Suprapubic skin (tissue), 4 donors: ENCODE measurements around the gene TECTA. TPM values are rescaled to one million over a fixed set of nuclear protein-coding genes. Genes with fewer than 3 reads are reported as not detected.
"Not testable (repeated sequence)": the region's sequence is repeated elsewhere in the genome, so short reads cannot be mapped to it uniquely, and the experiment has no call there.

Experiments used
- DNase-seq, 2 donors: peaks; one replicate each; pipeline ENCODE4 v3.0.0-alpha.2; 2019; ENCODE audit warnings: low spot score in 2 of 2
- H3K27ac ChIP-seq: fragments of 200-600 bp; sonication (generic); one replicate; pipeline ENCODE4 v1.5.1; 2019
- H3K27me3 ChIP-seq: fragments of 200-600 bp; sonication (generic); one replicate; pipeline ENCODE4 v1.5.1; 2019
- H3K36me3 ChIP-seq: fragments of 200-600 bp; sonication (generic); one replicate; pipeline ENCODE4 v1.5.1; 2019
- H3K4me1 ChIP-seq: fragments of 200-600 bp; sonication (generic); one replicate; pipeline ENCODE4 v1.5.1; 2019
- H3K4me3 ChIP-seq: fragments of 200-600 bp; sonication (generic); one replicate; pipeline ENCODE4 v1.5.1; 2019; ENCODE audit warnings: mild to moderate bottlenecking
- H3K9me3 ChIP-seq: fragments of 200-600 bp; sonication (generic); one replicate; pipeline ENCODE4 v1.5.1; 2019
- EP300 ChIP-seq: sonication (generic); formaldehyde crosslinking; IDR thresholded peaks from one replicate; pipeline ENCODE4 v1.6.1; 2017; ENCODE audit warnings: antibody characterized with exemption
- POLR2A ChIP-seq, 2 donors: fragments of 450-650 bp; IDR thresholded peaks; one replicate each; pipeline ENCODE4 v1.6.1; 2017; ENCODE audit warnings: antibody characterized with exemption in 2 of 2, mild to moderate bottlenecking in 2 of 2, moderate library complexity in 2 of 2
- POLR2AphosphoS5 ChIP-seq, 3 donors: sonication (generic); formaldehyde crosslinking; IDR thresholded peaks; one replicate each; pipeline ENCODE4 v1.6.1; 2017; ENCODE audit warnings: antibody characterized with exemption in 3 of 3
- WGBS: methylation state at CpG from one replicate; pipeline ENCODE4 v1.1.5; 2018; 5-methylcytosine and 5-hydroxymethylcytosine counted together
- total RNA-seq, 4 donors: library from RNA; depleted of rRNA; stranded (reverse); fragments of >200 nt; gene quantifications; one replicate each; pipeline ENCODE4 v1.1.0, GENCODE V29; 2016
- TF ChIP-seq, protein P1 (sequence below), 2 donors: fragments of 200-600 bp in 1 of 2; fragments of 450-650 bp in 1 of 2; sonication (generic) in 1 of 2; IDR thresholded peaks; one replicate each; pipeline ENCODE4 v1.5.1; 2016 to 2019; ENCODE audit warnings: antibody characterized with exemption in 2 of 2, mild to moderate bottlenecking in 1 of 2, moderate library complexity in 1 of 2

The TECTA gene
- total RNA-seq, 4 donors from 2014 or later = 0.19 to 1.4 (median 0.62) TPM

DNA sequence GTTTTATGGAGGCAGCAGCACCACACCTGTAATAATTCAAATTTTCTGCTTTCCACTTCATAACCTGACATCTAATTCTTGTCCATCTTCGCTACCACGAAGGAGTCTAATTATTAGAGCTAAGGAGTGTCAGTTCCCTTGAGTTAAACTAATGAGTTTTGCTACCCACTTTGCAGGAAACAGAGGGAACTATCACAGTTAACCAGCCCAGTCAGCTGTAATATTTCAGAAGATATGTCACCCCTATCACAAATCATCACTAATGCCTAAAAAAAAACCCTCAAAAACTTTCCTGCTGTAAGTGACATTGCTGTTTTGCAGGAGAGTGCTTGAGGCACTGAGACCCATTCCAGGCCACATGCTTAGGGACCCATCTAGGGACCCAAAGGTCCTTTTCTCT lies 8.4 kb downstream of the TECTA start:
- Histone ChIP-seq H3K4me1 (peaks cover 13% of the 10 kb centered on the region), H3K27me3 (no peaks in the 10 kb centered on the region), H3K27ac (no peak overlapping the region), H3K9me3 (no peaks in the 10 kb centered on the region), H3K4me3 (no peak overlapping the region), H3K36me3 (no peaks in the 10 kb centered on the region)
- TF ChIP-seq, protein P1, sequence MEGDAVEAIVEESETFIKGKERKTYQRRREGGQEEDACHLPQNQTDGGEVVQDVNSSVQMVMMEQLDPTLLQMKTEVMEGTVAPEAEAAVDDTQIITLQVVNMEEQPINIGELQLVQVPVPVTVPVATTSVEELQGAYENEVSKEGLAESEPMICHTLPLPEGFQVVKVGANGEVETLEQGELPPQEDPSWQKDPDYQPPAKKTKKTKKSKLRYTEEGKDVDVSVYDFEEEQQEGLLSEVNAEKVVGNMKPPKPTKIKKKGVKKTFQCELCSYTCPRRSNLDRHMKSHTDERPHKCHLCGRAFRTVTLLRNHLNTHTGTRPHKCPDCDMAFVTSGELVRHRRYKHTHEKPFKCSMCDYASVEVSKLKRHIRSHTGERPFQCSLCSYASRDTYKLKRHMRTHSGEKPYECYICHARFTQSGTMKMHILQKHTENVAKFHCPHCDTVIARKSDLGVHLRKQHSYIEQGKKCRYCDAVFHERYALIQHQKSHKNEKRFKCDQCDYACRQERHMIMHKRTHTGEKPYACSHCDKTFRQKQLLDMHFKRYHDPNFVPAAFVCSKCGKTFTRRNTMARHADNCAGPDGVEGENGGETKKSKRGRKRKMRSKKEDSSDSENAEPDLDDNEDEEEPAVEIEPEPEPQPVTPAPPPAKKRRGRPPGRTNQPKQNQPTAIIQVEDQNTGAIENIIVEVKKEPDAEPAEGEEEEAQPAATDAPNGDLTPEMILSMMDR (IDR thresholded peaks at IDR 0.05) = no peak
- TF ChIP-seq POLR2AphosphoS5 (IDR thresholded peaks at IDR 0.05) = no peak
- no peak for TF ChIP-seq EP300
- TF ChIP-seq POLR2A (IDR thresholded peaks at IDR 0.05) = no peak
- no peak for DNase-seq
- WGBS = 83% methylated on average over 2 of the region's 2 CpGs

- no peaks in the 10 kb centered on the region for H3K27me3 ChIP-seq
- H3K4me1 ChIP-seq = peaks cover 9% of the 10 kb centered on the region
- WGBS = 61% methylated on average over 7 of the region's 7 CpGs
- no peaks in the 10 kb centered on the region for H3K36me3 ChIP-seq
- H3K27ac ChIP-seq = no peak overlapping the region
- no peak for DNase-seq
- H3K9me3 ChIP-seq = no peaks in the 10 kb centered on the region
- H3K4me3 ChIP-seq = no peak overlapping the region
- TF ChIP-seq, protein P1 (IDR thresholded peaks at IDR 0.05) = no peak
- no peak for TF ChIP-seq POLR2A (IDR thresholded peaks at IDR 0.05)
Measured at GRCh38 chr11:121109916-121110586, 9.0 kb downstream of the TECTA start.

- Histone ChIP-seq H3K9me3 (no peaks in the 10 kb centered on the region), H3K27me3 (no peaks in the 10 kb centered on the region), H3K27ac (no peak overlapping the region), H3K4me3 (no peak overlapping the region), H3K4me1 (peaks cover under 1% of the 10 kb centered on the region), H3K36me3 (no peaks in the 10 kb centered on the region)
- TF ChIP-seq POLR2A (IDR thresholded peaks at IDR 0.05) = no peak
- WGBS = 83% methylated on average over 10 of the region's 10 CpGs
- DNase-seq = no peak
Measured at GRCh38 chr11:121110871-121111724, 10.1 kb downstream of the TECTA start.

- Histone ChIP-seq H3K27me3 (no peaks in the 10 kb centered on the region), H3K4me3 (no peak overlapping the region), H3K9me3 (no peaks in the 10 kb centered on the region), H3K27ac (no peak overlapping the region), H3K36me3 (no peaks in the 10 kb centered on the region), H3K4me1 (no peaks in the 10 kb centered on the region)
- 50% methylated on average over 28 of the region's 32 CpGs for WGBS
- peak in 1 of 2 donors; percentile 83 for DNase-seq
- TF ChIP-seq POLR2AphosphoS5 (IDR thresholded peaks at IDR 0.05) (no peak), EP300 (no peak), POLR2A (IDR thresholded peaks at IDR 0.05) (no peak)
- TF ChIP-seq, protein P1 (IDR thresholded peaks at IDR 0.05) = peak in 1 of 2 donors; percentile 49
Measured at GRCh38 chr11:121112498-121113455, 11.7 kb downstream of the TECTA start.

GRCh38 chr11:121113611-121114010 lies 12.6 kb downstream of the TECTA start:
- no peaks in the 10 kb centered on the region for H3K27me3 ChIP-seq
- H3K27ac ChIP-seq = no peak overlapping the region
- DNase-seq = no peak
- no peak overlapping the region for H3K4me3 ChIP-seq
- no peaks in the 10 kb centered on the region for H3K36me3 ChIP-seq
- no peaks in the 10 kb centered on the region for H3K9me3 ChIP-seq
- WGBS = 85% methylated on average over 9 of the region's 9 CpGs
- TF ChIP-seq EP300 = no peak
- TF ChIP-seq, protein P1 (IDR thresholded peaks at IDR 0.05) = no peak
- TF ChIP-seq POLR2AphosphoS5 (IDR thresholded peaks at IDR 0.05) = no peak
- no peak for TF ChIP-seq POLR2A (IDR thresholded peaks at IDR 0.05)
- no peaks in the 10 kb centered on the region for H3K4me1 ChIP-seq

DNA sequence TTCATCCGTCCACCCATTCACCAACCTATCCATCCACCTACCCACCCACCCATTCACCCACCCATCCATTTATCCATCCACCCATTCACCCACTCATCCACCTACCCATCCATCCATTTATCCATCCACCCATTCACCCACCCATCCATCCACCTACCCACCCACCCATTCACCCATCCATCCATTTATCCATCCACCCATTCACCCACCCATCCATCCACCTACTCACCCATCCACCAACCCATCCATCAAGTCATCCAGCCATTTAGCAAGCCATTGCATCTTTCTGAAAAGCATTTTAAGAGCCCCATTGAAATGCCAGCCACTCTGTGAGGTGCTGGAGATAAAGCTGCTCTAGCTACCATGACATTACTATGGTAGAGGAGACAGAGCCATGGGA lies 14.0 kb downstream of the TECTA start:
- H3K4me1 ChIP-seq, H3K36me3 ChIP-seq, H3K4me3 ChIP-seq, H3K27ac ChIP-seq, H3K27me3 ChIP-seq, H3K9me3 ChIP-seq, DNase-seq: not testable (repeated sequence)
- WGBS = 82% methylated on average over 1 of the region's 1 CpG
